RWPE2 (cell line): ENCODE measurements around the gene AXL.

Experiments used
- ATAC-seq: fragments of 200-7000 bp; cut with Tn5 transposase; 3 replicates; pipeline ENCODE4 v1.9.1; 2021; ENCODE audit warnings: low read depth
- DNase-seq: peaks from one replicate; pipeline ENCODE4 v3.0.0-alpha.2; 2020; ENCODE audit warnings: low spot score
- H3K27ac ChIP-seq: fragments of 450-650 bp; 2 replicates; pipeline ENCODE4 v1.5.1; 2017; ENCODE audit warnings: mild to moderate bottlenecking; ENCODE audit not compliant: poor library complexity, severe bottlenecking
- H3K27me3 ChIP-seq: fragments of 250-450 bp; sonication (Bioruptor Pico); 2 replicates; pipeline ENCODE4 v1.5.1; 2021; ENCODE audit warnings: mild to moderate bottlenecking, moderate library complexity; ENCODE audit not compliant: insufficient read depth, poor library complexity, severe bottlenecking
- H3K36me3 ChIP-seq: fragments of 250-450 bp; sonication (Bioruptor Pico); 2 replicates; pipeline ENCODE4 v1.5.1; 2020; ENCODE audit warnings: low read depth, mild to moderate bottlenecking, moderate library complexity
- H3K4me1 ChIP-seq: fragments of 250-450 bp; sonication (Bioruptor Pico); 2 replicates; pipeline ENCODE4 v1.5.1; 2021; ENCODE audit warnings: mild to moderate bottlenecking, moderate library complexity; ENCODE audit not compliant: insufficient read depth, poor library complexity, severe bottlenecking
- H3K4me3 ChIP-seq: fragments of 250-450 bp; sonication (Bioruptor Pico); 2 replicates; pipeline ENCODE4 v1.5.1; 2021; ENCODE audit warnings: mild to moderate bottlenecking, moderate library complexity; ENCODE audit not compliant: severe bottlenecking
- H3K9me3 ChIP-seq: fragments of 250-450 bp; sonication (Bioruptor Pico); 2 replicates; pipeline ENCODE4 v1.5.1; 2021; ENCODE audit warnings: mild to moderate bottlenecking, moderate library complexity; ENCODE audit not compliant: severe bottlenecking
- TF ChIP-seq, protein P1 (sequence below): fragments of 450-650 bp; IDR thresholded peaks from one replicate; pipeline ENCODE4 v1.5.1; 2017; ENCODE audit warnings: mild to moderate bottlenecking, moderate library complexity; ENCODE audit not compliant: poor library complexity, severe bottlenecking

The AXL gene

DNA sequence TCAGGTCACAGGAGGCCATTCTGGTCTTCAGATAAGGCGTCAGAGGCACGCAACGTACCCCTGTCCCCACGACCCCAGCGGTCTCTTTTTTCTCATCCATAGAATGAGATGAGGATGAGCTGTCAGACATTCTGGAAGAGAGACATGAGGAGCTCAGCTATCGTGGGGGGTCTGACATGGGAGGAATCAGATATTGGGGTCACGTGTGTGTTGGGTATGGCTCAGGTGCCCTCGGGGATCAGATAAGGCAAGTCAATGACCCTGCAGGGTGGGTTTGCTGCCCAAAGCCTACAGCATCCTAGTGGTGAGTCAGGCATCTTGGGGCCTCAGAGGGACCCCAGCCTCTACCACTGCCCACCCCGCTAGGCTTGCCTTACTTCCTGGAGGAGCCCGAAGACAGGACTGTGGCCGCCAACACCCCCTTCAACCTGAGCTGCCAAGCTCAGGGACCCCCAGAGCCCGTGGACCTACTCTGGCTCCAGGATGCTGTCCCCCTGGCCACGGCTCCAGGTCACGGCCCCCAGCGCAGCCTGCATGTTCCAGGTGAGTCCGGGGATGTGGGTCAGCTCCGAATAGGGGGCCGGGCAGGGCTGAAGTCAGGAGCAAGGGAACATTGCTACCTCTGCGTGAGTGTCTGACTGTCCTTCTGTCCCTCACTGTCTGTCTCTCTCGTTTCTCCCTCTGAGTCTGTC, 2.6 kb downstream of the AXL start:
- Histone ChIP-seq H3K4me3 (no peak overlapping the region), H3K36me3 (peaks cover 52% of the 10 kb centered on the region), H3K4me1 (peaks cover 42% of the 10 kb centered on the region), H3K27me3 (no peaks in the 10 kb centered on the region), H3K9me3 (no peaks in the 10 kb centered on the region), H3K27ac (peak overlapping the region; percentile 95)
- no peak for ATAC-seq
- TF ChIP-seq, protein P1, sequence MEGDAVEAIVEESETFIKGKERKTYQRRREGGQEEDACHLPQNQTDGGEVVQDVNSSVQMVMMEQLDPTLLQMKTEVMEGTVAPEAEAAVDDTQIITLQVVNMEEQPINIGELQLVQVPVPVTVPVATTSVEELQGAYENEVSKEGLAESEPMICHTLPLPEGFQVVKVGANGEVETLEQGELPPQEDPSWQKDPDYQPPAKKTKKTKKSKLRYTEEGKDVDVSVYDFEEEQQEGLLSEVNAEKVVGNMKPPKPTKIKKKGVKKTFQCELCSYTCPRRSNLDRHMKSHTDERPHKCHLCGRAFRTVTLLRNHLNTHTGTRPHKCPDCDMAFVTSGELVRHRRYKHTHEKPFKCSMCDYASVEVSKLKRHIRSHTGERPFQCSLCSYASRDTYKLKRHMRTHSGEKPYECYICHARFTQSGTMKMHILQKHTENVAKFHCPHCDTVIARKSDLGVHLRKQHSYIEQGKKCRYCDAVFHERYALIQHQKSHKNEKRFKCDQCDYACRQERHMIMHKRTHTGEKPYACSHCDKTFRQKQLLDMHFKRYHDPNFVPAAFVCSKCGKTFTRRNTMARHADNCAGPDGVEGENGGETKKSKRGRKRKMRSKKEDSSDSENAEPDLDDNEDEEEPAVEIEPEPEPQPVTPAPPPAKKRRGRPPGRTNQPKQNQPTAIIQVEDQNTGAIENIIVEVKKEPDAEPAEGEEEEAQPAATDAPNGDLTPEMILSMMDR: no peak
- DNase-seq: no peak

DNA sequence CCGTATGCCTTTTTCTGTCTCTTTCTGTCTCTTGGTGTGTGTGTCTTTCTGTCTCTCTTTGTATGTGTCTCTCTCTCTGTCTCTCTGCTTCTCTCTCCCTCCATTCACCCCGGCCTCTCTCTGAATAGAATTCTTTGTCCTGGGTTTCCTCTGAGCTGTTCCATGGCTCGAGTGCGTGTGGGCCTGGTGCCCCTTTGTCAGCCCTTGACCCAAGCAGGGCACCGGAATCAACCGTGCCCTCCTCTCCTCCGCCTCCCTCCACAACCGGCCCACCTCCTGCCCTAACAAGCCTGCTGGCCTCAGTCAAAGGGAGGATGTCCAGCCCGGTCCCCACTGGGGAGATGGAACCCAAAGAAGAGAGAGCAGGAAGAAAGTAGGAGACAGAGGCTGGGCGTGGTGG, 3.2 kb downstream of the AXL start:
- Histone ChIP-seq H3K36me3 (peaks cover 58% of the 10 kb centered on the region), H3K27ac (peak overlapping the region; percentile 95), H3K27me3 (no peaks in the 10 kb centered on the region), H3K9me3 (no peaks in the 10 kb centered on the region), H3K4me3 (no peak overlapping the region), H3K4me1 (peaks cover 47% of the 10 kb centered on the region)
- TF ChIP-seq, protein P1: no peak
- ATAC-seq: no peak
- DNase-seq: no peak

DNA sequence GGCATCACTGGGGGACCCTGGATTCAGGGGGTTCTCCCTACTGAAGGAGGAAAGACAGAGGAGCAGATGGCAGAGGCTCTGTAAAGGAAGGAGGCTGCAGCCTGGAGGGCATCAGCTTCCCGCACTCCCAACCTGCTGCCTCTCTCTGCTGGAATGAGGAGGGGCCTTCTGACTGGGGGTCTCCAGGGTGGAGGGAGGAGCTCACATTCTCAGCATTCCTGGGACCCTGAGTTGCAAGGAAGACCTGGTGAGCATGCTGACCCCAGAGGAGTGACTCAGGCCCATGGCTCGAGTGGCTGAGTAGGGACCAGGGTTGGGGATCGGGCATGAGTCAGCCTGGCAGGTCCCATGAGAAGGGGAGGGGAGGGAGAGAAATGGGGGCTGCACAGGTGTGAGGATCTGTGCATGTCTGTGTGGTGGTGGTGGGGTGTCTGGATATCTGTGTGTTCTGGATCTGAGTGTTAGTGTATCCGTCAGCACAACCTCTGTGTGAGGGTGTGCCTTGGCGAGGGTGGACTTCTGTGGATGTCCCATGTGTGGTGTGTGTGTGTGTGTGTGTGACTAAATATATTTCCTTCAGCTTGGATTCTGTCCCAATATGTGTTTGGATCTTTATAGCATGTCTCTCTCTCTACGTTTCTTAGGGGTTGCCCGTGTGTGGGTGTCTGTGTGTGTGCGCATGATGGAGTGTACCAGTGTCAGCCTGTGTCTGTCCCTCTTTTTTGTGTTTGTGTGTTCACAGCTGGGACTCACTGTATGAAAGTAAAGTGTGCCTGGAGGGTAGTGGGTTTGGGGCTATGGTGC, 4.6 kb downstream of the AXL start:
- Histone ChIP-seq H3K27me3 (no peaks in the 10 kb centered on the region), H3K27ac (peak overlapping the region; percentile 95), H3K4me1 (peaks cover 47% of the 10 kb centered on the region), H3K36me3 (peaks cover 72% of the 10 kb centered on the region), H3K9me3 (no peaks in the 10 kb centered on the region), H3K4me3 (no peak overlapping the region)
- ATAC-seq: peak; percentile 35
- TF ChIP-seq, protein P1: no peak
- peak; percentile 92 for DNase-seq

DNA sequence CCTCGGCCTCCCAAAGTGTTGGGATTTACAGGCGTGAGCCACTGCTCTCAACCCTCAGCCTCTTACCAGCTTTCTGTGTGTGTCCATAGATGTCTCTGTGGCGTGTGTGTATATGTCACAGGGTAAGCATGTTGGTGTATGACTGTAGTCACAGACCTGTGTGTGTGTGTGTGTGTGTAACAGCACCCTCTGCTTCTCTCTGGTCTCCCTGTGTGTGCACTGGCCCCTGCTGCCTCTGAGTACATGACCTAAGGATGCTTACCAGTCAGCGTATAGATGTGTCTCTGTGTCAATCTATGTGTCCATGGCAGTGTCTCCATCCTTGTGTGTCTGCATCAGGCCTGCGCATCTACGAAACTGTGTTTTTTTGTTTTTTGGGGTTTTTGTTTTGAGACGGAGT, 5.6 kb downstream of the AXL start:
- TF ChIP-seq, protein P1: no peak
- DNase-seq (no peak), ATAC-seq (no peak)
- peaks cover 47% of the 10 kb centered on the region for H3K4me1 ChIP-seq
- H3K36me3 ChIP-seq: peaks cover 77% of the 10 kb centered on the region
- peak overlapping the region; percentile 95 for H3K27ac ChIP-seq
- no peak overlapping the region for H3K4me3 ChIP-seq
- no peaks in the 10 kb centered on the region for H3K9me3 ChIP-seq
- H3K27me3 ChIP-seq: no peaks in the 10 kb centered on the region
